Body of pancreas (tissue), 4 donors: Measurements from ENCODE around the gene TNNI2. TPM values are rescaled to one million over a fixed set of nuclear protein-coding genes. Genes with fewer than 3 reads are reported as not detected.
A peak's percentile ranks its signal among the peaks of the same experiment; 100 is the strongest.

Experiments used
- ATAC-seq: fragments of 150-250 bp; one replicate; pipeline ENCODE4 v1.9.1; 2016
- DNase-seq, 4 donors: peaks; one replicate each; pipeline ENCODE4 v3.0.0-alpha.2; 2019
- H3K27ac ChIP-seq, 4 donors: fragments of 200-600 bp; sonication (generic); 1 replicate in 3 of 4; 2 replicates in 1 of 4; pipeline versions ENCODE4 v1.5.1 to v1.6.1; 2016 to 2019; ENCODE audit warnings: mild to moderate bottlenecking in 1 of 4, mixed read lengths in 1 of 4, moderate library complexity in 1 of 4
- H3K27me3 ChIP-seq, 2 donors: fragments of 200-600 bp; sonication (generic); one replicate each; pipeline ENCODE4 v1.6.0; 2016; ENCODE audit warnings: mild to moderate bottlenecking in 1 of 2
- H3K36me3 ChIP-seq, 2 donors: fragments of 200-600 bp; sonication (generic); replicated peaks in 1 of 2; 2 replicates each; pipeline ENCODE4 v1.5.1; 2016; ENCODE audit warnings: low read depth in 2 of 2; ENCODE audit not compliant: insufficient read depth in 1 of 2
- H3K4me1 ChIP-seq: fragments of 200-600 bp; sonication (generic); one replicate; pipeline ENCODE4 v1.6.0; 2016
- H3K4me3 ChIP-seq, 2 donors: fragments of 200-600 bp; sonication (generic); 1 replicate in 1 of 2; 2 replicates in 1 of 2; pipeline ENCODE4 v1.5.1; 2016 to 2019
- H3K9me3 ChIP-seq, 3 donors: fragments of 200-600 bp; sonication (generic); 1 replicate in 2 of 3; 2 replicates in 1 of 3; pipeline ENCODE4 v1.5.1; 2016
- POLR2A ChIP-seq, 3 donors: fragments of 450-650 bp; IDR thresholded peaks; one replicate each; pipeline ENCODE4 v1.6.1; 2016; ENCODE audit warnings: antibody characterized with exemption in 3 of 3, mild to moderate bottlenecking in 2 of 3
- WGBS, 2 donors: methylation state at CpG; one replicate each; pipeline ENCODE4 v1.1.5; 2017; 5-methylcytosine and 5-hydroxymethylcytosine counted together
- intact Hi-C: fragments of 100-400 bp; cut with DNase I; formaldehyde crosslinking; loops from one replicate; pipeline ENCODE4 v1.15.1; 2023
- total RNA-seq, 2 donors: library from RNA; depleted of rRNA; stranded (reverse); fragments of >200 nt; gene quantifications; one replicate each; pipeline ENCODE4 v1.1.0, GENCODE V29; 2016
- TF ChIP-seq, protein P1 (sequence below), 7 experiments: fragments of 450-650 bp in 4 of 7; fragments of 200-600 bp in 3 of 7; sonication (generic) in 3 of 7; IDR thresholded peaks; one replicate each; pipeline ENCODE4 v1.5.1; 2016 to 2019; ENCODE audit warnings: antibody characterized with exemption in 7 of 7

The TNNI2 gene
- total RNA-seq, 2 donors from 2014 or later: 3.4 to 3.6 TPM

DNA sequence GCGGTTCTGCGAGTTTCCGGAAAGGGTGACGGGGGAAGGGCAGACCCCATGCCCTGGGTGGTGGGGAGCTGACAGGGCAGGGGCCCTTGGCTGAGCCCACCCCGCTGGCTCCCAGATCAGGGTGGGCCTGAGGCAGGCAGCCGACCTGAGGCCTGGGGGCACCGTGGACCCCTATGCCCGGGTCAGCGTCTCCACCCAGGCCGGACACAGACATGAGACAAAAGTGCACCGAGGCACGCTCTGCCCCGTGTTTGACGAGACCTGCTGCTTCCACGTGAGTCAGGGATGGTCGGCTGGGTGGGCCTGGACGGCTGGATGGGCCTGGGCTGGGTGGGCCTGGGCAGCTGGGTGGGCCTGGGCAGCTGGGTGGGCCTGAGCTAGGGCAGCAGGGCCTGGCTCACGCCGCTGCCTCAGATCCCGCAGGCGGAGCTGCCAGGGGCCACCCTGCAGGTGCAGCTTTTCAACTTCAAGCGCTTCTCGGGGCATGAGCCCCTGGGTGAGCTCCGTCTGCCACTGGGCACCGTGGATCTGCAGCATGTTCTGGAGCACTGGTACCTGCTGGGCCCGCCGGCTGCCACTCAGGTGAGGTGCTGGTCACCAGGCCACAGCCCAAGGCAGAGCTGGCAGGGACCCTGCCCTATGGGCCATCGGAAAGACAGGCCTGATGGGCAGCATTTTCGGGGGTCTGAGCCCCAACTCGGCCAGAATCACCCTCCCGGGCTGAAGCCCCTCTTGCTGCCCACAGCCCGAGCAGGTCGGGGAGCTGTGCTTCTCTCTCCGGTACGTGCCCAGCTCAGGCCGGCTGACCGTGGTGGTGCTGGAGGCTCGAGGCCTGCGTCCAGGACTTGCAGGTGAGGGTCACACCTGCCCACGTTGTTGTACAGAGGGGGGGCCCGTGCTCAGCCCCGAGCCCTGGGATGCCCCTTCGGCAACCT is 2.5 kb upstream of the TNNI2 start:
- no peaks in the 10 kb centered on the region for H3K27me3 ChIP-seq
- no peaks in the 10 kb centered on the region for H3K9me3 ChIP-seq
- intact Hi-C loops: no loop called here
- no peak overlapping the region for H3K4me3 ChIP-seq
- peak in 2 of 4 donors; percentile 7 to 10 for DNase-seq
- peak overlapping the region in 2 of 4 donors; percentile 96 to 98 for H3K27ac ChIP-seq
- peaks cover 77% of the 10 kb centered on the region for H3K4me1 ChIP-seq
- no peak for TF ChIP-seq POLR2A (IDR thresholded peaks at IDR 0.05)
- TF ChIP-seq, protein P1, sequence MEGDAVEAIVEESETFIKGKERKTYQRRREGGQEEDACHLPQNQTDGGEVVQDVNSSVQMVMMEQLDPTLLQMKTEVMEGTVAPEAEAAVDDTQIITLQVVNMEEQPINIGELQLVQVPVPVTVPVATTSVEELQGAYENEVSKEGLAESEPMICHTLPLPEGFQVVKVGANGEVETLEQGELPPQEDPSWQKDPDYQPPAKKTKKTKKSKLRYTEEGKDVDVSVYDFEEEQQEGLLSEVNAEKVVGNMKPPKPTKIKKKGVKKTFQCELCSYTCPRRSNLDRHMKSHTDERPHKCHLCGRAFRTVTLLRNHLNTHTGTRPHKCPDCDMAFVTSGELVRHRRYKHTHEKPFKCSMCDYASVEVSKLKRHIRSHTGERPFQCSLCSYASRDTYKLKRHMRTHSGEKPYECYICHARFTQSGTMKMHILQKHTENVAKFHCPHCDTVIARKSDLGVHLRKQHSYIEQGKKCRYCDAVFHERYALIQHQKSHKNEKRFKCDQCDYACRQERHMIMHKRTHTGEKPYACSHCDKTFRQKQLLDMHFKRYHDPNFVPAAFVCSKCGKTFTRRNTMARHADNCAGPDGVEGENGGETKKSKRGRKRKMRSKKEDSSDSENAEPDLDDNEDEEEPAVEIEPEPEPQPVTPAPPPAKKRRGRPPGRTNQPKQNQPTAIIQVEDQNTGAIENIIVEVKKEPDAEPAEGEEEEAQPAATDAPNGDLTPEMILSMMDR (IDR thresholded peaks at IDR 0.05): no peak
- WGBS, 2 donors: 43 to 78% methylated on average over 4 to 26 of the region's 43 CpGs
- ATAC-seq: no peak
- H3K36me3 ChIP-seq: no peaks in the 10 kb centered on the region

DNA sequence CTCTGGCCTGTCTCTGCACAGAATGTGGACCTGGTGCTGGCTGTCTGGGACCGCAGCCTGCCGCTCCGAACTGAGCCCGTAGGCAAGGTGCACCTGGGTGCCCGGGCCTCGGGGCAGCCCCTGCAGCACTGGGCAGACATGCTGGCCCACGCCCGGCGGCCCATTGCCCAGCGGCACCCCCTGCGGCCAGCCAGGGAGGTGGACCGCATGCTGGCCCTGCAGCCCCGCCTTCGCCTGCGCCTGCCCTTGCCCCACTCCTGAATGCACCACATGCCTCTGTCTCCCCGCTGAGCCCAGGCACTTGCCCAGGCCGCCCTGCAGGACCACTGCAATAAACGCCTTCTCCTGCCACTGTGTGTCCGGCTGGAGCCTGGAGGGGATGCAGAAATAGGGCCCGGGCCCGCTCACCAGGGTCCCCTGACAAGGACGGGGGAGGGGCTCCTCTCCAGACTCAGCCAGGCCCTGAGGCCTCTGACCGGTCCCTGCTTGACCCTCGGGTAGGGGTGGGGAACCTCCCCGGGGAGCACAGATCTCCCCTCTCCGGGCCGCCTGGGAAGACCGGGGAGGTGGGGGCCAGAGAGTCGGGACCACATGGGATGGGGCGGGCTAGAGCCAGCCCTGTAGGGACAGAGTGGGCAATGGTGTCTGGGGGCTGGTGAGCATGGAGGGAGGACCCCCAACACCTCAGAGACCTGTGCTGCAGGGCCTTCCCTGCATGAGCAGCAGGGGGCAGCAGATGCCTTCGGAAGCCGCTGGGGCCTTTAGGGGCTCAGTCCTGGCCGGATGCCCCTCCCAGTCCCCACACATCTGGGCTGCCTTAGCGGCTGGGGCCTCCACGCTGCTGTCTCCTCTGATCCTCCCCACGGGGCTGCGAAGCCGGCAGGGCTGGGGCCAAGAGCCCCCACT is 1.4 kb upstream of the TNNI2 start:
- 51 to 60% methylated on average over 12 to 34 of the region's 38 CpGs for WGBS, 2 donors
- ATAC-seq (no peak), DNase-seq (peak; percentile 62 to 71 (median 68))
- no peak for TF ChIP-seq POLR2A (IDR thresholded peaks at IDR 0.05)
- TF ChIP-seq, protein P1 (IDR thresholded peaks at IDR 0.05): peak; percentile 65 to 90 (median 80)
- intact Hi-C loops: no loop called here
- H3K9me3 ChIP-seq: no peaks in the 10 kb centered on the region
- no peaks in the 10 kb centered on the region for H3K36me3 ChIP-seq
- peak overlapping the region in 1 of 4 donors; percentile 45 for H3K27ac ChIP-seq
- no peak overlapping the region for H3K4me3 ChIP-seq
- H3K4me1 ChIP-seq: peaks cover 77% of the 10 kb centered on the region
- no peaks in the 10 kb centered on the region for H3K27me3 ChIP-seq

DNA sequence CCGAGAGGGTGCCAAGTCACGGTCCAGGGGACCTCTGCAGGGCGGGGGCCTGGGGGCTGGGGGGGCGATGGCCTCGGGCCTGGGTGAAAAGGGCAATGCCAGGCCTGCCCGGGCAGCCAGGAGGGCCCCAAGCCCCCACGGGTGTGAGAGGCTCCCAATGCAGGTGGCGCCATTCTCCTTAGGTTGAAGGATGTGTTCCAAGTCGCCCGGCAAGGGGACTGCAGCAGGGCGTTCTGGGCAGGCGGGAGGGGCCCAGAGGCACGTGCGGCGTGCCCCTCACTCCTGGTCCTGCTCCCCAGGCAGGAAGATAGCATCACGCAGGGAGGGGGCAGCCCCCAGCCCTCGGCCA is 730 bp upstream of the TNNI2 start:
- H3K4me1 ChIP-seq: peaks cover 77% of the 10 kb centered on the region
- peak overlapping the region in 1 of 4 donors; percentile 45 for H3K27ac ChIP-seq
- ATAC-seq (no peak), DNase-seq (peak in 1 of 4 donors; percentile 20)
- H3K27me3 ChIP-seq: no peaks in the 10 kb centered on the region
- TF ChIP-seq, protein P1 (IDR thresholded peaks at IDR 0.05): peak in 1 of 7 experiments; percentile 7
- TF ChIP-seq POLR2A (IDR thresholded peaks at IDR 0.05): no peak
- no peaks in the 10 kb centered on the region for H3K9me3 ChIP-seq
- intact Hi-C loops: no loop called here
- no peaks in the 10 kb centered on the region for H3K36me3 ChIP-seq
- 20 to 59% methylated on average over 3 to 17 of the region's 17 CpGs for WGBS, 2 donors
- H3K4me3 ChIP-seq: no peak overlapping the region

DNA sequence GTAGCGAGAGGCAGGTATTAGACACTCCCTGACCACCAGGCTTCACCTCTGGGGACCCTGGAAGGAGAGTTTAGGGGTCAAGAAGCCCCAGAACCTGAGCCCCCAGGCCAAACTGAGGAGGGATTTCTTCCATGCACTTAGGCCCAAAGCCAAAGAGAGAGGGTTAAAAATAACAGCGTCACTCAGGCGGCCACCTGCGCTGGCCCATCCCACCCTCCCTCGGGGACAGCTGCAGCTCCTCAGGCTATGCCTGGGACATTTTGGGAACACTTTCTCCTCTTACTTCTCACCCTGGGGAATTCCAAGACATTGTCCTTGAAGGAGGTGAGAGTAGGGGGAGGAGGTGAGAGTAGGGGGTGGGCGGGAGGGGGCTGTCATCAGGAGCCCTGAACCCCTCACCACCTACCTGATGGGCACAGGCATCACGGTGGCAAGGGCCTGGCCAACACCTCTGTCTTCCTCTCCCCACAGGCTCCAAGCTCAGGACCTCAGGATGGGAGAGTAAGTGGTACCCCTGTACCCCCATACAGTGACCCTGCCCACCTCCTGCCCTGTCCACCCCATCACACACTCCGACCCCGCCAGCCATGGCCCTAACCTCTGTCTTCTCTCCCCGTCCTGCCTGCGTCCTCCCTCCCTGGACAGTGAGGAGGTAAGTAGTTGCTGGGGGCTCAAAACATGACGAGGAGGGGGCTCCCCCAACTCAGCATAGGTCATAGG is 583 bp downstream of the TNNI2 start:
- peak overlapping the region in 3 of 4 donors; percentile 94 to 98 (median 96) for H3K27ac ChIP-seq
- H3K4me1 ChIP-seq: peaks cover 79% of the 10 kb centered on the region
- DNase-seq (no peak), ATAC-seq (no peak)
- intact Hi-C loops: no loop called here
- 64 to 79% methylated on average over 9 to 12 of the region's 12 CpGs for WGBS, 2 donors
- H3K36me3 ChIP-seq: no peaks in the 10 kb centered on the region
- no peak overlapping the region for H3K4me3 ChIP-seq
- H3K27me3 ChIP-seq: no peaks in the 10 kb centered on the region
- H3K9me3 ChIP-seq: no peaks in the 10 kb centered on the region
- TF ChIP-seq, protein P1 (IDR thresholded peaks at IDR 0.05): no peak
- TF ChIP-seq POLR2A (IDR thresholded peaks at IDR 0.05): no peak
